ENCODE data around the gene USP7. TPM values are rescaled to one million over a fixed set of nuclear protein-coding genes. Genes with fewer than 3 reads are reported as not detected.

USP7 gene
- polyA plus RNA-seq, 3 donors = 2.4 to 31.7 (median 4.1) TPM

DNA sequence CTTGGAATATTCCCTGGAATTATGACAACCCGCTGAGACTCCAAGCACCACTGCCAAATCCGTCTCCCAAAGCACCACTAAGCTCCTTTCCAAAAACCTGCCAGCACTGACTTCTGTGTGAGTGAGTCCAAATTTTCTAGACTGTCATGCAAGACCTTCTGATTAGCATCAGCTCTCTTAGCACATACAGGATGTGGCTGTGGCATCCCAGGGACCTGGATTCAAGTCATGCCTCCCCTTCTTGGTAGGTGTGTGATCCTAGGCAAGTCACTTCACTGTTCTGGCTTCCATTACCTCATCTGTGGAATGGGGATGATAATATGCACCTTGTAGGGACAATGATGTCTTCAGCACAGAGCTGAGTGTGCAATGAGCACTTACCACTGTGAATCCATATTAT lies 38.3 kb upstream of the USP7 start:
- WGBS (ENCODE audit: insufficient coverage) = no CpG with 5 or more reads among the region's 2 CpGs
- TF ChIP-seq, protein P1, sequence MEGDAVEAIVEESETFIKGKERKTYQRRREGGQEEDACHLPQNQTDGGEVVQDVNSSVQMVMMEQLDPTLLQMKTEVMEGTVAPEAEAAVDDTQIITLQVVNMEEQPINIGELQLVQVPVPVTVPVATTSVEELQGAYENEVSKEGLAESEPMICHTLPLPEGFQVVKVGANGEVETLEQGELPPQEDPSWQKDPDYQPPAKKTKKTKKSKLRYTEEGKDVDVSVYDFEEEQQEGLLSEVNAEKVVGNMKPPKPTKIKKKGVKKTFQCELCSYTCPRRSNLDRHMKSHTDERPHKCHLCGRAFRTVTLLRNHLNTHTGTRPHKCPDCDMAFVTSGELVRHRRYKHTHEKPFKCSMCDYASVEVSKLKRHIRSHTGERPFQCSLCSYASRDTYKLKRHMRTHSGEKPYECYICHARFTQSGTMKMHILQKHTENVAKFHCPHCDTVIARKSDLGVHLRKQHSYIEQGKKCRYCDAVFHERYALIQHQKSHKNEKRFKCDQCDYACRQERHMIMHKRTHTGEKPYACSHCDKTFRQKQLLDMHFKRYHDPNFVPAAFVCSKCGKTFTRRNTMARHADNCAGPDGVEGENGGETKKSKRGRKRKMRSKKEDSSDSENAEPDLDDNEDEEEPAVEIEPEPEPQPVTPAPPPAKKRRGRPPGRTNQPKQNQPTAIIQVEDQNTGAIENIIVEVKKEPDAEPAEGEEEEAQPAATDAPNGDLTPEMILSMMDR (IDR thresholded peaks at IDR 0.05) = no peak
- intact Hi-C loops (cut with micrococcal nuclease) = loop anchor here in 1 of 2 donors (10.0 kb wide), 2 partner anchors 57 to 87 kb away; no protein-coding TSS in a partner anchor
- Histone ChIP-seq H3K27me3 (ENCODE audit: control insufficient read depth in 2 of 2, insufficient read depth in 2 of 2, low read length in 2 of 2) (no peaks in the 10 kb centered on the region), H3K9me3 (replicated peaks in 1 of 2; ENCODE audit: control insufficient read depth in 1 of 2, insufficient read depth in 1 of 2, low read length in 2 of 2) (no peaks in the 10 kb centered on the region), H3K4me3 (replicated peaks in 1 of 3; ENCODE audit: low read depth in 2 of 3, low read length in 3 of 3) (no peak overlapping the region), H3K36me3 (replicated peaks in 1 of 2; ENCODE audit: control insufficient read depth in 1 of 2, insufficient read depth in 2 of 2, low read length in 2 of 2) (no peaks in the 10 kb centered on the region), H3K4me2 (replicated peaks; ENCODE audit: extremely low read depth, low read length, poor library complexity, severe bottlenecking) (no peak overlapping the region), H3K9ac (ENCODE audit: insufficient read depth, low read length, poor library complexity, severe bottlenecking) (no peak overlapping the region), H3K27ac (ENCODE audit: low read depth in 1 of 2, low read length in 2 of 2) (no peak overlapping the region), H4K20me1 (ENCODE audit: insufficient read depth, low read length) (no peaks in the 10 kb centered on the region), H2AFZ (ENCODE audit: insufficient read depth, low read depth, low read length, poor library complexity, severe bottlenecking) (no peak overlapping the region), H3K79me2 (ENCODE audit: insufficient read depth, low read length) (no peaks in the 10 kb centered on the region), H3K4me1 (ENCODE audit: control insufficient read depth in 1 of 2, insufficient read depth in 2 of 2, low read length in 2 of 2) (no peaks in the 10 kb centered on the region)
- no peak overlapping the region for H3K4me3 Mint-ChIP-seq
- H3K9me3 Mint-ChIP-seq = peaks cover 0 to 3% (median 0%) of the 10 kb centered on the region in 7 donors
- H3K27me3 Mint-ChIP-seq (ENCODE audit: low read depth in 3 of 3) = peaks cover 2 to 12% (median 9%) of the 10 kb centered on the region in 3 donors
- H3K36me3 Mint-ChIP-seq = no peaks in the 10 kb centered on the region
- no peak for DNase-seq
- no peak overlapping the region for H3K27ac Mint-ChIP-seq
- H3K4me1 Mint-ChIP-seq = no peaks in the 10 kb centered on the region

DNA sequence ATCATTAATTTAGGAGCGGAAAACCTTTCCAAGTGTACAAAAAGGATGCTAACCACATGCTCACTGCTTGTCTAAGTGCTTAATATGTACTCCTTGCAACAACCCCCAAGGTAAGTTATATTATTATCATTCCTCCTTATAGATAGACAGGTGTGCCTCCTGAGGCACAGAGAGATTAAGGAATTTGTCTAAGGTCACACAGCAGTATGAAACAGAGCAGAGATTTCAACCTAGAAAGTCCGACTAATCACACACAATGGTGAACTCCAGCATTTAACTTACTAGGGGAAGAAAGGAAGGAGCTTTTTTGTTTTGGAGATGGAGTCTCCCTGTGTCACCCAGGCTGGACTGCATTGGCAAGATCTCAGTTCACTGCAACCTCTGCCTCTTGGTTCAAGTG lies 37.0 kb upstream of the USP7 start:
- Mint-ChIP-seq H3K27me3 (ENCODE audit: low read depth in 3 of 3) (peaks cover 2 to 9% (median 5%) of the 10 kb centered on the region in 3 donors), H3K27ac (no peak overlapping the region), H3K36me3 (no peaks in the 10 kb centered on the region), H3K4me1 (no peaks in the 10 kb centered on the region), H3K9me3 (peaks cover 0 to 3% (median 0%) of the 10 kb centered on the region in 7 donors), H3K4me3 (no peak overlapping the region)
- WGBS (ENCODE audit: insufficient coverage) = no CpG with 5 or more reads among the region's 2 CpGs
- Histone ChIP-seq H3K9me3 (replicated peaks in 1 of 2; ENCODE audit: control insufficient read depth in 1 of 2, insufficient read depth in 1 of 2, low read length in 2 of 2) (no peaks in the 10 kb centered on the region), H3K4me2 (replicated peaks; ENCODE audit: extremely low read depth, low read length, poor library complexity, severe bottlenecking) (no peak overlapping the region), H3K9ac (ENCODE audit: insufficient read depth, low read length, poor library complexity, severe bottlenecking) (no peak overlapping the region), H3K4me1 (ENCODE audit: control insufficient read depth in 1 of 2, insufficient read depth in 2 of 2, low read length in 2 of 2) (no peaks in the 10 kb centered on the region), H3K79me2 (ENCODE audit: insufficient read depth, low read length) (no peaks in the 10 kb centered on the region), H4K20me1 (ENCODE audit: insufficient read depth, low read length) (no peaks in the 10 kb centered on the region), H3K27ac (ENCODE audit: low read depth in 1 of 2, low read length in 2 of 2) (no peak overlapping the region), H3K27me3 (ENCODE audit: control insufficient read depth in 2 of 2, insufficient read depth in 2 of 2, low read length in 2 of 2) (no peaks in the 10 kb centered on the region), H3K4me3 (replicated peaks in 1 of 3; ENCODE audit: low read depth in 2 of 3, low read length in 3 of 3) (no peak overlapping the region), H2AFZ (ENCODE audit: insufficient read depth, low read depth, low read length, poor library complexity, severe bottlenecking) (no peak overlapping the region), H3K36me3 (replicated peaks in 1 of 2; ENCODE audit: control insufficient read depth in 1 of 2, insufficient read depth in 2 of 2, low read length in 2 of 2) (no peaks in the 10 kb centered on the region)
- no peak for DNase-seq
- intact Hi-C loops (cut with micrococcal nuclease) = loop anchor here in 1 of 2 donors (10.0 kb wide), 2 partner anchors 56 to 86 kb away; no protein-coding TSS in a partner anchor
- TF ChIP-seq, protein P1 (IDR thresholded peaks at IDR 0.05) = no peak
